H9 (cell line): ENCODE measurements around the gene PPP1R3C. TPM values are rescaled to one million over a fixed set of nuclear protein-coding genes. Genes with fewer than 3 reads are reported as not detected.
A peak's percentile ranks its signal among the peaks of the same experiment; 100 is the strongest.

Source experiments
- DNase-seq: peaks from one replicate; pipeline ENCODE4 v3.0.0-alpha.2; 2017
- H2AFZ ChIP-seq: one replicate; pipeline ENCODE4 v1.6.1; 2013; ENCODE audit warnings: mild to moderate bottlenecking, low read length, control low read depth, moderate library complexity
- H2AK5ac ChIP-seq: 2 replicates; pipeline ENCODE4 v1.6.1; 2013; ENCODE audit warnings: low read length, control low read depth, mixed read lengths; ENCODE audit not compliant: insufficient read length
- H2BK120ac ChIP-seq: one replicate; pipeline ENCODE4 v1.6.1; 2013; ENCODE audit warnings: low read depth, mild to moderate bottlenecking, low read length, control low read depth, inconsistent platforms; ENCODE audit not compliant: poor library complexity, severe bottlenecking
- H2BK12ac ChIP-seq: 2 replicates; pipeline ENCODE4 v1.6.1; 2013; ENCODE audit warnings: low read length, control low read depth, mixed read lengths, low read depth; ENCODE audit not compliant: insufficient read length
- H2BK15ac ChIP-seq: 2 replicates; pipeline ENCODE4 v1.6.1; 2013; ENCODE audit warnings: low read depth, low read length, control low read depth
- H2BK20ac ChIP-seq: one replicate; pipeline ENCODE4 v1.6.1; 2013; ENCODE audit warnings: low read depth, mild to moderate bottlenecking, low read length, control low read depth, inconsistent platforms; ENCODE audit not compliant: poor library complexity, severe bottlenecking
- H2BK5ac ChIP-seq: 2 replicates; pipeline ENCODE4 v1.6.1; 2013; ENCODE audit warnings: low read length, control low read depth, mixed read lengths; ENCODE audit not compliant: insufficient read length
- H3K14ac ChIP-seq: 2 replicates; pipeline ENCODE4 v1.6.1; 2013; ENCODE audit warnings: low read length, control low read depth; ENCODE audit not compliant: insufficient read depth
- H3K18ac ChIP-seq: 2 replicates; pipeline ENCODE4 v1.6.1; 2013; ENCODE audit warnings: low read depth, mild to moderate bottlenecking, mixed read lengths, low read length, control low read depth; ENCODE audit not compliant: insufficient read length
- H3K23ac ChIP-seq: 2 replicates; pipeline ENCODE4 v1.6.1; 2013; ENCODE audit warnings: low read length, control low read depth, mixed read lengths, low read depth; ENCODE audit not compliant: insufficient read length
- H3K23me2 ChIP-seq: 2 replicates; pipeline ENCODE4 v1.6.1; 2013; ENCODE audit warnings: low read depth, mild to moderate bottlenecking, mixed read lengths, low read length, control low read depth; ENCODE audit not compliant: insufficient read length, poor library complexity, severe bottlenecking
- H3K27ac ChIP-seq: 2 replicates; pipeline ENCODE4 v1.5.1; 2013; ENCODE audit warnings: low read length, control low read depth, mixed read lengths, low read depth; ENCODE audit not compliant: insufficient read length
- H3K27me3 ChIP-seq: 2 replicates; pipeline ENCODE4 v1.6.1; 2013; ENCODE audit warnings: low read length, control low read depth, inconsistent platforms; ENCODE audit not compliant: insufficient read depth
- H3K4ac ChIP-seq: 2 replicates; pipeline ENCODE4 v1.6.1; 2013; ENCODE audit warnings: low read depth, mild to moderate bottlenecking, control low read depth, inconsistent platforms, low read length, moderate library complexity
- H3K4me1 ChIP-seq: 2 replicates; pipeline ENCODE4 v1.6.1; 2013; ENCODE audit warnings: low read length, control low read depth, inconsistent platforms; ENCODE audit not compliant: insufficient read depth
- H3K4me2 ChIP-seq: 2 replicates; pipeline ENCODE4 v1.6.1; 2013; ENCODE audit warnings: low read length, control low read depth, mixed read lengths; ENCODE audit not compliant: insufficient read length, insufficient read depth
- H3K56ac ChIP-seq: 2 replicates; pipeline ENCODE4 v1.6.1; 2013; ENCODE audit warnings: low read depth, mild to moderate bottlenecking, mixed read lengths, low read length, control low read depth; ENCODE audit not compliant: insufficient read length
- H3K79me1 ChIP-seq: 2 replicates; pipeline ENCODE4 v1.6.1; 2013; ENCODE audit warnings: low read depth, mild to moderate bottlenecking, moderate library complexity, low read length, control low read depth, inconsistent platforms; ENCODE audit not compliant: insufficient read depth, poor library complexity, severe bottlenecking
- H3K79me2 ChIP-seq: 2 replicates; pipeline ENCODE4 v1.6.1; 2013; ENCODE audit warnings: low read length, control low read depth, inconsistent platforms; ENCODE audit not compliant: insufficient read depth
- H3K9ac ChIP-seq: 2 replicates; pipeline ENCODE4 v1.6.1; 2013; ENCODE audit warnings: low read length, control low read depth, mixed read lengths; ENCODE audit not compliant: insufficient read length; ENCODE audit errors: extremely low read depth
- H3K9me3 ChIP-seq: one replicate; pipeline ENCODE4 v1.6.1; 2013; ENCODE audit warnings: low read depth, low read length, inconsistent platforms; ENCODE audit not compliant: control insufficient read depth
- H3T11ph ChIP-seq: one replicate; pipeline ENCODE4 v1.6.1; 2013; ENCODE audit warnings: mild to moderate bottlenecking, low read length, control low read depth, inconsistent platforms
- H4K20me1 ChIP-seq: one replicate; pipeline ENCODE4 v1.6.1; 2013; ENCODE audit not compliant: control insufficient read depth, insufficient read length, insufficient read depth
- H4K5ac ChIP-seq: 2 replicates; pipeline ENCODE4 v1.6.1; 2013; ENCODE audit warnings: low read depth, mild to moderate bottlenecking, mixed read lengths, low read length, control low read depth; ENCODE audit not compliant: insufficient read length
- H4K8ac ChIP-seq: replicated peaks from 2 replicates; pipeline ENCODE4 v1.6.1; 2013; ENCODE audit warnings: low read length, control low read depth, mixed read lengths, low read depth; ENCODE audit not compliant: insufficient read length
- H4K91ac ChIP-seq: 2 replicates; pipeline ENCODE4 v1.6.1; 2013; ENCODE audit warnings: low read depth, mild to moderate bottlenecking, moderate library complexity, mixed read lengths, low read length, control low read depth; ENCODE audit not compliant: insufficient read length
- H3K27ac Mint-ChIP-seq, 3 experiments: 2 replicates in 2 of 3; 3 replicates in 1 of 3; pipeline ENCODE4 v1.8.0; 2020 to 2021; ENCODE audit warnings: mixed read lengths in 3 of 3, mild to moderate bottlenecking in 1 of 3, moderate library complexity in 1 of 3
- H3K27me3 Mint-ChIP-seq: 2 replicates; pipeline ENCODE4 v1.8.0; 2021; ENCODE audit warnings: low read depth, mild to moderate bottlenecking, moderate library complexity, mixed read lengths
- H3K36me3 Mint-ChIP-seq, 3 experiments: 2 replicates in 2 of 3; 3 replicates in 1 of 3; pipeline ENCODE4 v1.8.0; 2020 to 2021; ENCODE audit warnings: low read depth in 3 of 3, mixed read lengths in 3 of 3; ENCODE audit not compliant: insufficient read depth in 1 of 3
- H3K4me1 Mint-ChIP-seq, 2 experiments: 2 replicates each; pipeline ENCODE4 v1.8.0; 2020; ENCODE audit warnings: mixed read lengths in 2 of 2
- H3K4me3 Mint-ChIP-seq, 2 experiments: 2 replicates in 1 of 2; 3 replicates in 1 of 2; pipeline ENCODE4 v1.8.0; 2020 to 2021; ENCODE audit warnings: mild to moderate bottlenecking in 2 of 2, mixed read lengths in 2 of 2, moderate library complexity in 1 of 2
- H3K9me3 Mint-ChIP-seq, 2 experiments: 2 replicates in 1 of 2; 3 replicates in 1 of 2; pipeline ENCODE4 v1.8.0; 2020; ENCODE audit warnings: mild to moderate bottlenecking in 2 of 2, mixed read lengths in 2 of 2, moderate library complexity in 1 of 2
- CTCF ChIP-seq: fragments of 200-600 bp; sonication (generic); conservative IDR thresholded peaks from 3 replicates; pipeline ENCODE4 v1.8.0; 2021; ENCODE audit warnings: antibody characterized with exemption, mild to moderate bottlenecking
- WGBS: extraction: QIAGEN DNeasy Blood & Tissue Kit; methylation state at CpG from one replicate; pipeline ENCODE4 v1.1.7; 2013; ENCODE audit warnings: missing lambda C conversion rate, low lambda C conversion rate, mixed read lengths; ENCODE audit not compliant: insufficient read length; ENCODE audit errors: extremely low coverage; 5-methylcytosine and 5-hydroxymethylcytosine counted together
- total RNA-seq: library from RNA; stranded (reverse); gene quantifications from 2 replicates; pipeline ENCODE4 v1.2.1, GENCODE V29; 2021

PPP1R3C gene
- total RNA-seq, 1 experiment from 2014 or later = 1.2 TPM

GRCh38 chr10:91604553-91605534 lies 28.0 kb downstream of the PPP1R3C start:
- H4K20me1 ChIP-seq = no peaks in the 10 kb centered on the region
- no peak overlapping the region for H2BK15ac ChIP-seq
- H2BK5ac ChIP-seq = no peak overlapping the region
- no peak overlapping the region for H2BK120ac ChIP-seq
- no peak overlapping the region for H2AK5ac ChIP-seq
- H3K27ac ChIP-seq = no peak overlapping the region
- TF ChIP-seq CTCF = peak; percentile 44
- no peaks in the 10 kb centered on the region for H3K79me1 ChIP-seq
- Mint-ChIP-seq H3K9me3 (peaks cover 11 to 12% of the 10 kb centered on the region in 2 experiments; a peak in 4 of 5 replicates), H3K36me3 (peaks cover 0 to 8% (median 6%) of the 10 kb centered on the region in 3 experiments; a peak in 1 of 7 replicates), H3K27me3 (no peaks in the 10 kb centered on the region), H3K4me3 (no peak overlapping the region), H3K4me1 (no peaks in the 10 kb centered on the region), H3K27ac (no peak overlapping the region)
- no peaks in the 10 kb centered on the region for H3K79me2 ChIP-seq
- DNase-seq = no peak
- H3K23me2 ChIP-seq = no peaks in the 10 kb centered on the region
- H3K23ac ChIP-seq = no peak overlapping the region
- WGBS = no CpG with 5 or more reads among the region's 3 CpGs
- no peak overlapping the region for H2BK20ac ChIP-seq
- H3K4me1 ChIP-seq = no peaks in the 10 kb centered on the region
- H4K5ac ChIP-seq = no peak overlapping the region
- no peak overlapping the region for H2BK12ac ChIP-seq
- H3K56ac ChIP-seq = no peak overlapping the region
- H3K14ac ChIP-seq = no peak overlapping the region
- no peaks in the 10 kb centered on the region for H3K9me3 ChIP-seq
- no peak overlapping the region for H4K8ac ChIP-seq
- H3K27me3 ChIP-seq = no peaks in the 10 kb centered on the region
- H3K9ac ChIP-seq = no peak overlapping the region
- no peak overlapping the region for H3K18ac ChIP-seq
- H2AFZ ChIP-seq = no peak overlapping the region
- no peak overlapping the region for H3K4ac ChIP-seq
- H4K91ac ChIP-seq = no peak overlapping the region
- H3K4me2 ChIP-seq = no peak overlapping the region
- H3T11ph ChIP-seq = no peak overlapping the region
